NT2/D1 (cell line): Measurements from ENCODE around the gene POU2F3.

Source experiments
- DNase-seq: peaks from one replicate; pipeline ENCODE4 v3.0.0-alpha.2; 2011; ENCODE audit warnings: low read depth, low spot score
- H3K27me3 ChIP-seq: 2 replicates; pipeline ENCODE4 v1.6.0; 2011; ENCODE audit warnings: mild to moderate bottlenecking; ENCODE audit not compliant: insufficient read length, insufficient read depth
- H3K36me3 ChIP-seq: 2 replicates; pipeline ENCODE4 v1.6.1; 2011; ENCODE audit warnings: mild to moderate bottlenecking, low read length, mixed read lengths; ENCODE audit not compliant: insufficient read depth, insufficient read length
- H3K4me1 ChIP-seq: 2 replicates; pipeline ENCODE4 v1.5.1; 2011; ENCODE audit not compliant: insufficient read depth, insufficient read length
- H3K4me3 ChIP-seq: 2 replicates; pipeline ENCODE4 v1.5.1; 2011; ENCODE audit warnings: low read depth; ENCODE audit not compliant: insufficient read length
- H3K9ac ChIP-seq: 2 replicates; pipeline ENCODE4 v1.6.0; 2011; ENCODE audit warnings: low read depth; ENCODE audit not compliant: insufficient read length
- H3K9me3 ChIP-seq: 2 replicates; pipeline ENCODE4 v1.5.1; 2011; ENCODE audit warnings: mild to moderate bottlenecking, low read length; ENCODE audit not compliant: insufficient read depth
- SUZ12 ChIP-seq: IDR thresholded peaks from 2 replicates; pipeline ENCODE4 v1.6.1; 2011; ENCODE audit not compliant: insufficient read length, insufficient read depth; ENCODE audit errors: extremely low read depth
- YY1 ChIP-seq: IDR thresholded peaks from 2 replicates; pipeline ENCODE4 v1.6.1; 2011; ENCODE audit not compliant: insufficient read length, insufficient read depth
- ZNF274 ChIP-seq: IDR thresholded peaks from 2 replicates; pipeline ENCODE4 v1.6.1; 2011; ENCODE audit warnings: mild to moderate bottlenecking, low read depth, low read length

Gene POU2F3

DNA sequence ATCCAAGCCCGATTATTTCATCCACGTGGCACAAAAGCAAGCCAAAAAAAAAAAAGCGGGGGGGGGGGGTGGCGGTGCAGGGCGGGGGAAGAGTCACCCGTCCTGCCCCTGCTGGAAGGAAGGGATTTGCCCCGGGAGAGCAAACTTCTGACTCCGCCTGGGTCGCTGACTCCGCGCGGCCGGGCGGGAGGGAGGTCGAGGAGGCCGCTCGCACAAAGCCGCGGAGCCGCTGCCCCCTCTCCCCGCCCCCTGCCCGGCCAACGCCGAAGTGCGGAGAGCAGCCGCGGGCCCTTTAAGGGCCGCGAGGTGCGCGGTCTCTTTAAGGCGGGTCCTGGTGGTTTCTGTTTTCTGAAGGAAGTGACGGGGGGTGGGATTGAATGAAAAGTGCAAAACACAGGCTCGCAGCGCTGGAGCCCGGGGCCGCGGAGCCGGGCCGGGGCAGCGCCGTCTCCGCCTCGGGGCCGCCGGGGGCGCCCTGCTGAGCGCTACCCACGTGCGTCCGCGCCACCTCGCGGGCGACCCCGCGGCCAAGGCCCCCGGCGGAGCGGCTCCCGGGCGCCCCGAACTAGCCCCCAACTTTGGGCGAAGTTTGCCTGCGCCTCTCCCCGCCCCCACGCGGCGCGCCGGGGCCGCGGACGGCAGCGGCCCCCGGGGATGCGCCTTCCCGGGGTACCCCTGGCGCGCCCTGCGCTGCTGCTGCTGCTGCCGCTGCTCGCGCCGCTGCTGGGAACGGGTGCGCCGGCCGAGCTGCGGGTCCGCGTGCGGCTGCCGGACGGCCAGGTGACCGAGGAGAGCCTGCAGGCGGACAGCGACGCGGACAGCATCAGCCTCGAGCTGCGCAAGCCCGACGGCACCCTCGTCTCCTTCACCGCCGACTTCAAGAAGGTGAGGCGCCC is 29.1 kb upstream of the POU2F3 start, which contains the start of gene OAF:
OAF (plus strand) TSS at position 407 of the 896 bp plus-strand sequence; CDS start at position 655, 248 bp downstream.
- peaks cover 16% of the 10 kb centered on the region for H3K4me1 ChIP-seq
- DNase-seq = peak; percentile 79
- TF ChIP-seq ZNF274 = no peak
- no peak for TF ChIP-seq YY1
- no peak for TF ChIP-seq SUZ12

DNA sequence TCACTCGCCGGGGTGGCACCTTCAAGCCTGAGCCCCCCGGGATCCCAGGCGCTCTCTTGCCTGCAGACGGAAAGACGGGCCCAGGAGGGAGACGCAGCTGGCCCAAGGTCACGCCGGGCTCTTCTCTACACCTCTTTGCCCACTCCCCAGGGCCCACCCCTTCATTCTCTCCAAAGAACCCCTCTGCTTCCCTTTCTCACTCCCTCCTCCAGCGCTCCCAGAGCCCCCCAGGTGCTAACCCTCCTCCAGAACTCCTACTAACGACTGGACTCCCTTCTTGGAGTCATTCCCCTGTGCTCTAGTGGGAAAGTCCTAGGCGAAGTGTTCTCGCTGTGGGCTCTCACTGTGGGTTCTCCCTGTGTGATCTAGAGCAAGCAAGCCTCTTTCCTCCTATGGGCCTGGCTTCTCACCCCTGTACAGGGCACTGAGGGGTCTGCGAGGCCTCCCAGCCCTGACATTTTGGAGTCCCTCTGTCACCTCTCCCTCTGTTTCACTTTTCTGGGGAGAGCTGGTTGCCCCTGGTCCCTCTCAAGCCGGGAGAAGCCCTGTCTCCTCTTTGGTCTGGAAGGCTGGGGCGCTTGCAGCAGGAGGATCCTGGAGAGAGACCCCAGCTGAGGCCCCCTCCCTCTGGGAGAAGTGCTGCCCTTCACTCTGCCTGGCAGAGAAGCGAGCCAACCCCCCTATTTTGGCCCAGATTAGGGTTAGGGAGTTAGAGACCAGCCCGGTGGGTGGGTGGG is 28.2 kb upstream of the POU2F3 start:
- H3K9ac ChIP-seq = peak overlapping the region; percentile 72
- H3K9me3 ChIP-seq = no peaks in the 10 kb centered on the region
- H3K36me3 ChIP-seq = peaks cover 13% of the 10 kb centered on the region
- TF ChIP-seq YY1 = no peak
- no peak for TF ChIP-seq ZNF274
- no peak for TF ChIP-seq SUZ12
- peaks cover 17% of the 10 kb centered on the region for H3K4me1 ChIP-seq
- DNase-seq = no peak
- H3K27me3 ChIP-seq = peaks cover 59% of the 10 kb centered on the region
- H3K4me3 ChIP-seq = peak overlapping the region; percentile 56

More for the DNA sequence above, 29.1 kb upstream of the POU2F3 start, which contains the start of gene OAF:
- peaks cover 58% of the 10 kb centered on the region for H3K27me3 ChIP-seq
- H3K9me3 ChIP-seq = no peaks in the 10 kb centered on the region
- peak within 1 kb of the TSS; percentile 56 for H3K4me3 ChIP-seq
- peaks cover 13% of the 10 kb centered on the region for H3K36me3 ChIP-seq
- H3K9ac ChIP-seq = peak within 1 kb of the TSS; percentile 72

- no peak for TF ChIP-seq ZNF274
- TF ChIP-seq SUZ12 = no peak
- TF ChIP-seq YY1 = no peak
- Histone ChIP-seq H3K36me3 (peaks cover 13% of the 10 kb centered on the region), H3K27me3 (peaks cover 63% of the 10 kb centered on the region), H3K4me1 (peaks cover 18% of the 10 kb centered on the region), H3K4me3 (peak overlapping the region; percentile 15), H3K9me3 (no peaks in the 10 kb centered on the region), H3K9ac (peak overlapping the region; percentile 21)
- DNase-seq = no peak
These were observed 27.6 kb upstream of the POU2F3 start for GRCh38 chr11:120212259-120212878.

DNA sequence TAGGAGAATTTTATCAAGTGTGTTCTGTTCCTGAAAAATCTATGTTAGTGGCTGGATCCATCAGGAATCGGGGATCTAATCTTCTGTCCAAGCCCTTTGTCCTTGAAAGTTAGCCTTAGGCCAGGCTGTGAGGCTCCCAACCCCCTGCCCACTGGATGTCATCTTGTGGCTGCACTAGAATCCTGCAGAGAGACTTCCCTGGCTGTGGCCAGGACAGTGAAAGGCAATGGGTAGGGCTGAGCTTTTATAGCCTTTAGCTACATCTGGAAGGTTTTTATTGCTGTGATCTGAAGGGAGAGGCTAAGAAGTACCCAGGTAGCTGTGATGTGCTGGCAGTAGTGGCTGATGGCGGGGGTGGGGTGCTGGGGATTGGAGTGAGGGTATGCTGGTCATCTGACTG is 27.0 kb upstream of the POU2F3 start:
- Histone ChIP-seq H3K27me3 (peaks cover 57% of the 10 kb centered on the region), H3K9me3 (no peaks in the 10 kb centered on the region), H3K4me1 (peaks cover 21% of the 10 kb centered on the region), H3K9ac (no peak overlapping the region), H3K36me3 (peaks cover 13% of the 10 kb centered on the region), H3K4me3 (peak overlapping the region; percentile 15)
- DNase-seq = no peak
- TF ChIP-seq ZNF274 (no peak), SUZ12 (no peak), YY1 (no peak)

DNA sequence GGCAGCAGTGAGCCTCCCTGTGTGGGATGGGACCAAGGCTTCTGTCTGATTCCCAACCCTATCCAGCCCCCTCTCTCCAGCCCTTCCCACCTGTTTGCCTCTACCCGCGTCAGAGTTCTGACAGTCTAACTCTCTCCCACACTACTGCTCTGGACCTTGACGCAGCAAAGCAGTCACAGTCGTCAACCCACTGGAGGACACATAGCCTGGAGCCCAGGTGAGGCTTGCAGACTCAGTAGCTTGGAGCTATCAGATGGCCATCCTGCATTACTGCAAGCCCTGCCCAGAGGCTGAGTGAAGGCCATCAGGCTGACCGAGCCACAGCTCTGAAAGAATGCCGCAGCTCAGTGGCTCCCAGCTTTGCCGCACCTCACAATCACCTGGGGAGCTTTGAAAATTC is 25.4 kb upstream of the POU2F3 start:
- no peak overlapping the region for H3K4me3 ChIP-seq
- TF ChIP-seq ZNF274 = no peak
- H3K9ac ChIP-seq = no peak overlapping the region
- H3K4me1 ChIP-seq = peaks cover 28% of the 10 kb centered on the region
- peaks cover 42% of the 10 kb centered on the region for H3K27me3 ChIP-seq
- no peak for DNase-seq
- H3K9me3 ChIP-seq = no peaks in the 10 kb centered on the region
- H3K36me3 ChIP-seq = peaks cover 13% of the 10 kb centered on the region

- no peaks in the 10 kb centered on the region for H3K9me3 ChIP-seq
- peaks cover 34% of the 10 kb centered on the region for H3K27me3 ChIP-seq
- TF ChIP-seq YY1 (no peak), SUZ12 (no peak), ZNF274 (no peak)
- peaks cover 26% of the 10 kb centered on the region for H3K4me1 ChIP-seq
- no peak overlapping the region for H3K4me3 ChIP-seq
- H3K36me3 ChIP-seq = peaks cover 13% of the 10 kb centered on the region
- DNase-seq = no peak
- H3K9ac ChIP-seq = no peak overlapping the region
These were observed 24.3 kb upstream of the POU2F3 start for GRCh38 chr11:120215634-120216033.
